ENCODE measurements around the gene TARP.

The TARP gene

DNA sequence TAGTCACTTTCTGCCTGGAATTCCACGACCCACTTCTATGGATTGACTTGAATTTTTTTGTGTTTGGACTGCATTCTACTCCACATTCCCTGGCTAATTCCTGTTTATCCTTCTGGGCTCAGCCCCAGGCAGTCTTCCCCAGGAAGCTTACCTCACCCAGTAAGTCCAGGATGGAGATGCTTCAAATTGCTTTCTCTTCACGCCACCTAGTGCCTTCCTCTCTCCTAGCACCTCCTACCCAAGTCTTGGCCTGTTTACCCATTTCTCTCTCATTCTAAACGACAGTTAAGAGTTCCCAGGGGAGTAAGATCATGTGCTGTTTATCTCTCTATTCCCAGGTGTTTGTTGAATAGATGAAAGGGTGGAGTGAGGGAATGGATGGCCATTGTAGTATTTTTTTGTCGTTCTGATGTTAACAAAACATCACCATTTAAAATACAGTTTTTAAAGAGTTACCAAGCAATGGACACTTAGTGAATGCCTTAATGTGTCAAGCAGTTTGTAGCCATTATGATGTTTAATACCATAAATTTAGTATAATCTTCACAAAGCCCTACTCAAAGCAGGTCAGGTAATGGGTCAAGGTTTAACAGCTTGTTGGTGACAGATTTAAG is 45.5 kb upstream of the TARP start:
- peak; percentile 69 for DNase-seq (ENCODE audit: low spot score)
- TF ChIP-seq, protein P1, sequence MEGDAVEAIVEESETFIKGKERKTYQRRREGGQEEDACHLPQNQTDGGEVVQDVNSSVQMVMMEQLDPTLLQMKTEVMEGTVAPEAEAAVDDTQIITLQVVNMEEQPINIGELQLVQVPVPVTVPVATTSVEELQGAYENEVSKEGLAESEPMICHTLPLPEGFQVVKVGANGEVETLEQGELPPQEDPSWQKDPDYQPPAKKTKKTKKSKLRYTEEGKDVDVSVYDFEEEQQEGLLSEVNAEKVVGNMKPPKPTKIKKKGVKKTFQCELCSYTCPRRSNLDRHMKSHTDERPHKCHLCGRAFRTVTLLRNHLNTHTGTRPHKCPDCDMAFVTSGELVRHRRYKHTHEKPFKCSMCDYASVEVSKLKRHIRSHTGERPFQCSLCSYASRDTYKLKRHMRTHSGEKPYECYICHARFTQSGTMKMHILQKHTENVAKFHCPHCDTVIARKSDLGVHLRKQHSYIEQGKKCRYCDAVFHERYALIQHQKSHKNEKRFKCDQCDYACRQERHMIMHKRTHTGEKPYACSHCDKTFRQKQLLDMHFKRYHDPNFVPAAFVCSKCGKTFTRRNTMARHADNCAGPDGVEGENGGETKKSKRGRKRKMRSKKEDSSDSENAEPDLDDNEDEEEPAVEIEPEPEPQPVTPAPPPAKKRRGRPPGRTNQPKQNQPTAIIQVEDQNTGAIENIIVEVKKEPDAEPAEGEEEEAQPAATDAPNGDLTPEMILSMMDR (IDR thresholded peaks at IDR 0.05; ENCODE audit: extremely low read depth, missing control alignments) = peak; percentile 61

DNA sequence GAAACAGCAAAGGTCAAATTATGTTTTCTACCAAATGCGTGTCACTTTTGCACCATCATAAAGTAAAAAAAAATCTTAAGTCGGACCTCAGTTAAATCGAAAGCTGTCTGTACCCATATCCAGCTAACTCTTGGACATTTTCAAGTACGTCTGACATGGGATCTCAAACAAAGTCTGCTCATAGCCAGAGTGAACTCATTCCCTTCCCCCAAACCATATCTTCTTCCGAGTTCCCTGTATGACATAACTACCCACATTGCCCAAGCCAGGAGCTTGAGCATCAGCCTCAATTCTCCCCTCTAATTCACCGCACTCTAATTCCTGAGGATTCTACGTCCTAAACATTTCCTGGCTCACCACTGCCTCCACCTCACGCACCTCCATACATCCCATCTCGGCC is 44.8 kb upstream of the TARP start:
- TF ChIP-seq, protein P1 (IDR thresholded peaks at IDR 0.05; ENCODE audit: extremely low read depth, missing control alignments) = no peak
- DNase-seq (ENCODE audit: low spot score) = no peak

DNA sequence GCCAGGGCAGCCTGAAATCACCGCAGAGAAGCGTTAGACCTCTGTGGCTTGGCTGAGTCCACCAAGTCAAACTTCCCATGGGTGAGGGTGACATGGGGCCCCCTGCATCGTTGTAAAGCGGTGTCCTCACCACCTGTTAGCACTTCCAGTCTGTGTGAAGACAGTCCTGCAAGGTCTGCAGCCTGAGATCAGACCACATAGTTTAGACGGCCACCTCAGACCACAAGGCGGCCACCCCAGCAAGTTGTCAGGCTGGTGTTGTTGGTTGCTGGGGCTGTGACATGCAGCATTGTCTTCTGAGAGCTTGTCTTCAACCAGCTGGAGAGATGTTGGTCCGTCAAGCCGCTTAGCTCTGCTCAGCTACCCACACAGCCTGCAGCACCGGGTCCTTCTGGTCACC is 44.1 kb upstream of the TARP start:
- TF ChIP-seq, protein P1 (IDR thresholded peaks at IDR 0.05; ENCODE audit: extremely low read depth, missing control alignments) = no peak
- DNase-seq (ENCODE audit: low spot score) = no peak

DNA sequence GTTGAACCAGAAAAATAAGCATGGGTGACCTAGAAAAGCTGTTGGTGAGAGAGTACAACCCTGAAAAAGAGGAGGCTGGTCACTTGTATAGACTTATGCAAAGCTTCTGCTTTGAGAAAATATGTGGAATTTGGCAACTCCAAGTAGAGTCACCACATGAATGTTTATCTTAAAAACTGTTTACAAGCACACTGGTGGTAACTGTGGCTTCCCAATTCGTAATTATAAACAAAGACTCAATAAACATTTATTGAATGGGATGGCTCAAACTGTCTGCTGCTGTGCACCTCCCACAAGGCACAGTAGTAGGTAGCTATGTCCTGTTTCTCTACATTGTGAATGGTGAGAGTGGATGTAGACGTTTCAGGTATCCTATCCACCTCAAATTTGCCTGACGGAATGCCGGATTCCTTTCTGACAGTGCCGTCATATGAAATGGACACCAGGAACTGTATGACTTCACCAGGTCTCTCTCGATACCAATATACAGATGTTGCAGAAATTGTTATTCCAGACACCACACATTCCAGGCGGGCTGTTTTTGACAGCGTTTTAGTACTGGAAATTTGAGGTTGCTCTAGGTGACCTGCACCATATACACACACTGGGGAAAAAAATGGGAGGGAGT is 43.4 kb upstream of the TARP start:
- DNase-seq (ENCODE audit: low spot score) = no peak
- TF ChIP-seq, protein P1 (IDR thresholded peaks at IDR 0.05; ENCODE audit: extremely low read depth, missing control alignments) = no peak

DNA sequence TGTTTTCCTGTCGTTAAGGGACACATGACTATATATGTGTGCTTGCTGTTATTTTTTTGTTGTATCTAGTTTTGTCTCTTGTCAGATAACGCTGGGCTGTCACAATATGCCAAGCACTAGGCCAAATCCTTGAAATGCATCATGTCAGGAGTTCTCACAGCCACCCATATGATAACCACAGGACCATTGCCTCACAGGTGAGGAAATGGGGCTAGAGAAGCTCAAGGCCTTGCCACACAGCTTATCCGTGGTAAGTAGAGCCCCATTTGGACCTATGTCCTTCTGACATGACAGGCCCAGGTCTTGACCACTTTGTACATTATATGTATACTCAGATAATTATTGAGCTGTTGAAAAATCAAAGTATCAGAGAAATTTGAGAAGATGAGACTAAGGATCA is 42.0 kb upstream of the TARP start:
- no peak for DNase-seq (ENCODE audit: low spot score)
- TF ChIP-seq, protein P1 (IDR thresholded peaks at IDR 0.05; ENCODE audit: extremely low read depth, missing control alignments) = no peak

DNA sequence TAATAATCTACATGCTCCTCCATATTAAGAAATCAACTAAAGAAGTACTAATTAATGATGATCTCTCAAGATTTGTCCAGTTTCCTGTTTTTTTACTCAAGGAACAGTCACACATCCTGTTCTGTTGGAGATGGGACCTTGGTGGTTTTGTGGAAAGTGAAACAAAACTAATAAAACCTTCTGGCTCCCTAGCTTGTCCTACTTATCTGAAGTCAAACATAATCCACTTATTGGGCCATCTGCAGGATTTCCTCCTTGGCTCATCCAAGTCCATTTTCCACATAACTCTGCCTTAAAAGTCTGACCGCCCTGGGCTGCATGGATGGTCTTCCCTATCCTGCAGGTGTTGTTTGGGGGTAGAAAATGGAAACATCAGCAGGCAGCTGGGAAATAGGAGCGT is 39.4 kb upstream of the TARP start:
- TF ChIP-seq, protein P1 (IDR thresholded peaks at IDR 0.05; ENCODE audit: extremely low read depth, missing control alignments) = no peak
- no peak for DNase-seq (ENCODE audit: low spot score)

DNA sequence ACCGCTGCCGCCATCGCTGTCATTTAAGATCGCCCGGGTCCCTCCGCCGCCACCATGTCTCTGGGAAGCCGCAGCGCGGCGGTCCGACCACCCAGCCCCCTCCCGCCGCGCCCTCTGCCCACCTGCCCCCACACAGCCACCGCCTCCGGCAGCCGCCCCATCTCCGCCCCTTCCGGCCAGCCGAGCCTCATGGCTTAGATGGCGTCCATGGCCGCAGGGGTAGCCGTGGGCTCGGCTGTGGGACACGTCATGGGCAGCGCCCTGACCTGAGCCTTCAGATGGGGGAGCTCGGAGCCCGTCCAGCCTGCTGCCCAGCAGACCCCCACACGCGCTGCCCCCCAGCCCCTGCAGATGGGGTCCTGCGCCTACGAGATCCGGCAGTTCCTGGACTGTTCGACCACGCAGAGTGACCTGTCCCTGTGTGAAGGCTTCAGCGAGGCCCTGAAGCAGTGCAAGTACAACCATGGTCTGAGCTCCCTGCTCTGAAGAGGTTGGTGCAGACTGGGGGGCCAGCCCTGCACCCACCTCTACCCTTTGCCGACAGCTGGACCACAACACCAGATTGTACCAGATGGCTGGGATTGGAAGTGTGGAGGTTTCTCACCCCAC is 38.0 kb upstream of the TARP start:
- DNase-seq (ENCODE audit: low spot score) = peak; percentile 70
- TF ChIP-seq, protein P1 (IDR thresholded peaks at IDR 0.05; ENCODE audit: extremely low read depth, missing control alignments) = no peak
